GM23338 (cell line): Measurements from ENCODE around the gene FAM131B. TPM values are rescaled to one million over a fixed set of nuclear protein-coding genes. Genes with fewer than 3 reads are reported as not detected.
A peak's percentile ranks its signal among the peaks of the same experiment; 100 is the strongest.

Experiments used
- ATAC-seq: fragments of 200-7000 bp; cut with Tn5 transposase; 3 replicates; pipeline ENCODE4 v1.9.1; 2020
- DNase-seq: peaks from one replicate; pipeline ENCODE4 v3.0.0-alpha.2; 2015; ENCODE audit warnings: low spot score
- H2AFZ ChIP-seq: fragments of 200-600 bp; sonication (generic); 2 replicates; pipeline ENCODE4 v1.8.0; 2016; ENCODE audit warnings: antibody characterized with exemption, mild to moderate bottlenecking, moderate library complexity
- H3F3A ChIP-seq: fragments of 200-600 bp; sonication (generic); replicated peaks from 2 replicates; pipeline ENCODE4 v1.8.0; 2017; ENCODE audit warnings: antibody characterized with exemption, mixed run types, low read depth
- H3K27ac ChIP-seq: fragments of 200-600 bp; sonication (generic); 2 replicates; pipeline ENCODE4 v1.6.1; 2016; ENCODE audit warnings: low read depth
- H3K27me3 ChIP-seq: fragments of 200-600 bp; sonication (generic); 2 replicates; pipeline ENCODE4 v1.8.0; 2016; ENCODE audit warnings: mild to moderate bottlenecking, mixed run types, moderate library complexity; ENCODE audit not compliant: insufficient read depth
- H3K36me3 ChIP-seq: fragments of 200-600 bp; sonication (generic); 2 replicates; pipeline ENCODE4 v1.8.0; 2016; ENCODE audit warnings: mild to moderate bottlenecking; ENCODE audit not compliant: insufficient read depth
- H3K4me1 ChIP-seq: fragments of 200-600 bp; sonication (generic); 2 replicates; pipeline ENCODE4 v1.8.0; 2016; ENCODE audit warnings: mild to moderate bottlenecking, moderate library complexity; ENCODE audit not compliant: insufficient read depth
- H3K4me2 ChIP-seq: fragments of 200-600 bp; sonication (generic); 2 replicates; pipeline ENCODE4 v1.7.1; 2017; ENCODE audit warnings: mixed run types
- H3K4me3 ChIP-seq: fragments of 200-600 bp; sonication (generic); 2 replicates; pipeline ENCODE4 v1.6.1; 2016; ENCODE audit warnings: mixed run types
- H3K79me2 ChIP-seq: fragments of 200-600 bp; sonication (generic); replicated peaks from 2 replicates; pipeline ENCODE4 v1.8.0; 2017; ENCODE audit warnings: mild to moderate bottlenecking; ENCODE audit not compliant: insufficient read depth
- H3K9me2 ChIP-seq: fragments of 200-600 bp; sonication (generic); 2 replicates; pipeline ENCODE4 v1.8.0; 2017; ENCODE audit not compliant: insufficient read depth
- H4K20me1 ChIP-seq: fragments of 200-600 bp; sonication (generic); replicated peaks from 2 replicates; pipeline ENCODE4 v1.8.0; 2017; ENCODE audit warnings: mild to moderate bottlenecking; ENCODE audit not compliant: insufficient read depth
- H3K27ac Mint-ChIP-seq: 2 replicates; pipeline ENCODE4 v1.8.0; 2020; ENCODE audit warnings: inconsistent platforms, mild to moderate bottlenecking, moderate library complexity, mixed read lengths
- H3K27me3 Mint-ChIP-seq: 3 replicates; pipeline ENCODE4 v1.8.0; 2022; ENCODE audit warnings: low read depth, mild to moderate bottlenecking, moderate library complexity, mixed read lengths, inconsistent platforms; ENCODE audit not compliant: insufficient read depth, poor library complexity
- H3K36me3 Mint-ChIP-seq: 3 replicates; pipeline ENCODE4 v1.8.0; 2021; ENCODE audit warnings: low read depth, mild to moderate bottlenecking, inconsistent platforms, moderate library complexity, mixed read lengths
- H3K4me1 Mint-ChIP-seq: 3 replicates; pipeline ENCODE4 v1.8.0; 2020; ENCODE audit warnings: mild to moderate bottlenecking, inconsistent platforms, mixed read lengths
- H3K4me3 Mint-ChIP-seq: 3 replicates; pipeline ENCODE4 v1.8.0; 2021; ENCODE audit warnings: moderate library complexity, mild to moderate bottlenecking, inconsistent platforms, mixed read lengths
- H3K9me3 Mint-ChIP-seq: 3 replicates; pipeline ENCODE4 v1.8.0; 2020; ENCODE audit warnings: moderate library complexity, mild to moderate bottlenecking, inconsistent platforms, mixed read lengths
- CREB1 ChIP-seq: fragments of 250-450 bp; sonication (Bioruptor Pico); IDR thresholded peaks from 2 replicates; pipeline ENCODE4 v1.5.0; 2020; ENCODE audit warnings: low read depth, mild to moderate bottlenecking, moderate library complexity
- EZH2 ChIP-seq: fragments of 200-600 bp; sonication (generic); IDR thresholded peaks from one replicate; pipeline ENCODE4 v1.8.0; 2017; ENCODE audit warnings: antibody characterized with exemption, mild to moderate bottlenecking, low read depth; ENCODE audit not compliant: unreplicated experiment
- JUNB ChIP-seq: IDR thresholded peaks from one replicate; pipeline ENCODE4 v1.6.1; 2016; ENCODE audit warnings: antibody characterized with exemption; ENCODE audit not compliant: unreplicated experiment
- polyA plus RNA-seq: library from polyadenylated mRNA; unstranded; fragments of >200 nt; fragmentation: Nextera tagmentation; extraction: Ambion mirVana; gene quantifications from 2 replicates; pipeline ENCODE4 v1.2.1, GENCODE V29; 2016
- total RNA-seq: library from RNA; depleted of rRNA; stranded (reverse); fragments of >200 nt; shearing (Covaris generic); gene quantifications from 2 replicates; pipeline ENCODE4 v1.2.3, GENCODE V29; 2014
- TF ChIP-seq, protein P1 (sequence below): fragments of 250-450 bp; sonication (Bioruptor Pico); IDR thresholded peaks from 2 replicates; pipeline ENCODE4 v1.5.0; 2020; ENCODE audit warnings: mild to moderate bottlenecking, moderate library complexity

Gene FAM131B
- total and polyA plus RNA-seq, 2 experiments from 2014 or later: 4.7 to 30.2 TPM

DNA sequence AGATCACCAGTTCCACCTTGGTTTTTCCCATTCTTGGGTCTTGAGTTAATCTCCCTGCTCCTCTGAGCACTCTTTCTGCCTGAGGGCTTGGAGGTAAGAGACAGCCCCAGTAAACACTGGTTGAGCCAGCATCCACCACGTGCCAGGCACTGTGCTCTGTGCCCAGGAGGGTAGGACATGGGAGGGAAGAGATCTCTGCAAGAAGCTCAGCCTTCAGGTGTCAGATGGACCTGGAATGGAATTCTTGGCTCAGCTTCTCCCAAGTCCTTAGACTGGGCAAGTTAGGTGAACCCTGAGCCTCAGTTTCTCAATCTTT lies 21.1 kb upstream of the FAM131B start (continued):
- TF ChIP-seq, protein P1, sequence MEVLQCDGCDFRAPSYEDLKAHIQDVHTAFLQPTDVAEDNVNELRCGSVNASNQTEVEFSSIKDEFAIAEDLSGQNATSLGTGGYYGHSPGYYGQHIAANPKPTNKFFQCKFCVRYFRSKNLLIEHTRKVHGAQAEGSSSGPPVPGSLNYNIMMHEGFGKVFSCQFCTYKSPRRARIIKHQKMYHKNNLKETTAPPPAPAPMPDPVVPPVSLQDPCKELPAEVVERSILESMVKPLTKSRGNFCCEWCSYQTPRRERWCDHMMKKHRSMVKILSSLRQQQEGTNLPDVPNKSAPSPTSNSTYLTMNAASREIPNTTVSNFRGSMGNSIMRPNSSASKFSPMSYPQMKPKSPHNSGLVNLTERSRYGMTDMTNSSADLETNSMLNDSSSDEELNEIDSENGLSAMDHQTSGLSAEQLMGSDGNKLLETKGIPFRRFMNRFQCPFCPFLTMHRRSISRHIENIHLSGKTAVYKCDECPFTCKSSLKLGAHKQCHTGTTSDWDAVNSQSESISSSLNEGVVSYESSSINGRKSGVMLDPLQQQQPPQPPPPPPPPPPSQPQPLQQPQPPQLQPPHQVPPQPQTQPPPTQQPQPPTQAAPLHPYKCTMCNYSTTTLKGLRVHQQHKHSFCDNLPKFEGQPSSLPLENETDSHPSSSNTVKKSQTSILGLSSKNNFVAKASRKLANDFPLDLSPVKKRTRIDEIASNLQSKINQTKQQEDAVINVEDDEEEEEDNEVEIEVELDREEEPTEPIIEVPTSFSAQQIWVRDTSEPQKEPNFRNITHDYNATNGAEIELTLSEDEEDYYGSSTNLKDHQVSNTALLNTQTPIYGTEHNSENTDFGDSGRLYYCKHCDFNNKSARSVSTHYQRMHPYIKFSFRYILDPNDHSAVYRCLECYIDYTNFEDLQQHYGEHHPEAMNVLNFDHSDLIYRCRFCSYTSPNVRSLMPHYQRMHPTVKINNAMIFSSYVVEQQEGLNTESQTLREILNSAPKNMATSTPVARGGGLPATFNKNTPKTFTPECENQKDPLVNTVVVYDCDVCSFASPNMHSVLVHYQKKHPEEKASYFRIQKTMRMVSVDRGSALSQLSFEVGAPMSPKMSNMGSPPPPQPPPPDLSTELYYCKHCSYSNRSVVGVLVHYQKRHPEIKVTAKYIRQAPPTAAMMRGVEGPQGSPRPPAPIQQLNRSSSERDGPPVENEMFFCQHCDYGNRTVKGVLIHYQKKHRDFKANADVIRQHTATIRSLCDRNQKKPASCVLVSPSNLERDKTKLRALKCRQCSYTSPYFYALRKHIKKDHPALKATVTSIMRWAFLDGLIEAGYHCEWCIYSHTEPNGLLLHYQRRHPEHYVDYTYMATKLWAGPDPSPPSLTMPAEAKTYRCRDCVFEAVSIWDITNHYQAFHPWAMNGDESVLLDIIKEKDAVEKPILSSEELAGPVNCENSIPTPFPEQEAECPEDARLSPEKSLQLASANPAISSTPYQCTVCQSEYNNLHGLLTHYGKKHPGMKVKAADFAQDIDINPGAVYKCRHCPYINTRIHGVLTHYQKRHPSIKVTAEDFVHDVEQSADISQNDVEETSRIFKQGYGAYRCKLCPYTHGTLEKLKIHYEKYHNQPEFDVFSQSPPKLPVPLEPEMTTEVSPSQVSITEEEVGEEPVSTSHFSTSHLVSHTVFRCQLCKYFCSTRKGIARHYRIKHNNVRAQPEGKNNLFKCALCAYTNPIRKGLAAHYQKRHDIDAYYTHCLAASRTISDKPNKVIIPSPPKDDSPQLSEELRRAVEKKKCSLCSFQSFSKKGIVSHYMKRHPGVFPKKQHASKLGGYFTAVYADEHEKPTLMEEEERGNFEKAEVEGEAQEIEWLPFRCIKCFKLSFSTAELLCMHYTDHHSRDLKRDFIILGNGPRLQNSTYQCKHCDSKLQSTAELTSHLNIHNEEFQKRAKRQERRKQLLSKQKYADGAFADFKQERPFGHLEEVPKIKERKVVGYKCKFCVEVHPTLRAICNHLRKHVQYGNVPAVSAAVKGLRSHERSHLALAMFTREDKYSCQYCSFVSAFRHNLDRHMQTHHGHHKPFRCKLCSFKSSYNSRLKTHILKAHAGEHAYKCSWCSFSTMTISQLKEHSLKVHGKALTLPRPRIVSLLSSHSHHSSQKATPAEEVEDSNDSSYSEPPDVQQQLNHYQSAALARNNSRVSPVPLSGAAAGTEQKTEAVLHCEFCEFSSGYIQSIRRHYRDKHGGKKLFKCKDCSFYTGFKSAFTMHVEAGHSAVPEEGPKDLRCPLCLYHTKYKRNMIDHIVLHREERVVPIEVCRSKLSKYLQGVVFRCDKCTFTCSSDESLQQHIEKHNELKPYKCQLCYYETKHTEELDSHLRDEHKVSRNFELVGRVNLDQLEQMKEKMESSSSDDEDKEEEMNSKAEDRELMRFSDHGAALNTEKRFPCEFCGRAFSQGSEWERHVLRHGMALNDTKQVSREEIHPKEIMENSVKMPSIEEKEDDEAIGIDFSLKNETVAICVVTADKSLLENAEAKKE (CRISPR knock-in tag): no peak
- no peak for TF ChIP-seq EZH2

DNA sequence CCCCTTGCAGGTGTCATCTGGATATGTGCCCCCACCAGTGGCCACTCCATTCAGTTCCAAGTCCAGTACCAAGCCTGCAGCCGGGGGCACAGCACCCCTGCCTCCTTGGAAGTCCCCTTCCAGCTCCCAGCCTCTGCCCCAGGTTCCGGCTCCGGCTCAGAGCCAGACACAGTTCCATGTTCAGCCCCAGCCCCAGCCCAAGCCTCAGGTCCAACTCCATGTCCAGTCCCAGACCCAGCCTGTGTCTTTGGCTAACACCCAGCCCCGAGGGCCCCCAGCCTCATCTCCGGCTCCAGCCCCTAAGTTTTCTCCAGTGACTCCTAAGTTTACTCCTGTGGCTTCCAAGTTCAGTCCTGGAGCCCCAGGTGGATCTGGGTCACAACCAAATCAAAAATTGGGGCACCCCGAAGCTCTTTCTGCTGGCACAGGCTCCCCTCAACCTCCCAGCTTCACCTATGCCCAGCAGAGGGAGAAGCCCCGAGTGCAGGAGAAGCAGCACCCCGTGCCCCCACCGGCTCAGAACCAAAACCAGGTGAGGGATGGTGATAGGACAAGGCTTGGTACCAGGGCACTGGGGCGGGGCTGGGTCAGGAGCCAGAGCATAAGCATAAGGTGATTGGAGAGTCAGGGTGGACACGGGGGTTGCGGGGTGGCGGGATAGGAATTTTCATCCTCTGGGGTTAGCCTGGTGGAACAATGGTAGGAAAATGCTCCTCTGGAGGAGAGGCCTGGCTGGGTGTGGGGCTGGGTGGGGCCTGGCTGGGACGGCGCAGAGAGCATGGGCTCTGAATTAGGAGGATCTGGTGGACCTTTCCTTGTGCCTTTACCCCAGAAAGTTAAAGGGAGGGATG lies 20.5 kb upstream of the FAM131B start:
- no peak overlapping the region for H2AFZ ChIP-seq
- H3K27me3 ChIP-seq: no peaks in the 10 kb centered on the region
- H3K36me3 ChIP-seq: peaks cover 7% of the 10 kb centered on the region; the same call in 1 of the 2 replicates
- peaks cover 29% of the 10 kb centered on the region for H3K4me1 ChIP-seq
- peaks cover 24% of the 10 kb centered on the region; the same call in 1 of the 2 replicates for H3F3A ChIP-seq
- H3K27me3 Mint-ChIP-seq: peaks cover 9% of the 10 kb centered on the region
- no peak for ATAC-seq
- H3K27ac Mint-ChIP-seq: no peak overlapping the region
- no peak for DNase-seq
- H3K4me3 Mint-ChIP-seq: peak overlapping the region; percentile 74
- peaks cover 60% of the 10 kb centered on the region for H3K79me2 ChIP-seq
- H3K36me3 Mint-ChIP-seq: peaks cover 12% of the 10 kb centered on the region
- no peak overlapping the region for H3K27ac ChIP-seq
- H3K4me2 ChIP-seq: peak overlapping the region; percentile 95
- H3K9me3 Mint-ChIP-seq: no peaks in the 10 kb centered on the region
- peaks cover 31% of the 10 kb centered on the region for H3K4me1 Mint-ChIP-seq
- no peaks in the 10 kb centered on the region for H3K9me2 ChIP-seq
- peak overlapping the region; percentile 99 for H3K4me3 ChIP-seq
- peaks cover 31% of the 10 kb centered on the region for H4K20me1 ChIP-seq
- TF ChIP-seq JUNB: no peak
- no peak for TF ChIP-seq CREB1
- TF ChIP-seq, protein P1 (CRISPR knock-in tag): no peak
